HG03097 (cell line): ENCODE results near the gene VWCE.

Experiments
- ATAC-seq: cut with Tn5 transposase; IDR thresholded peaks from one replicate; pipeline ENCODE4 v1.9.1; 2021; ENCODE audit not compliant: unreplicated experiment, low FRiP score

The VWCE gene, protein sequence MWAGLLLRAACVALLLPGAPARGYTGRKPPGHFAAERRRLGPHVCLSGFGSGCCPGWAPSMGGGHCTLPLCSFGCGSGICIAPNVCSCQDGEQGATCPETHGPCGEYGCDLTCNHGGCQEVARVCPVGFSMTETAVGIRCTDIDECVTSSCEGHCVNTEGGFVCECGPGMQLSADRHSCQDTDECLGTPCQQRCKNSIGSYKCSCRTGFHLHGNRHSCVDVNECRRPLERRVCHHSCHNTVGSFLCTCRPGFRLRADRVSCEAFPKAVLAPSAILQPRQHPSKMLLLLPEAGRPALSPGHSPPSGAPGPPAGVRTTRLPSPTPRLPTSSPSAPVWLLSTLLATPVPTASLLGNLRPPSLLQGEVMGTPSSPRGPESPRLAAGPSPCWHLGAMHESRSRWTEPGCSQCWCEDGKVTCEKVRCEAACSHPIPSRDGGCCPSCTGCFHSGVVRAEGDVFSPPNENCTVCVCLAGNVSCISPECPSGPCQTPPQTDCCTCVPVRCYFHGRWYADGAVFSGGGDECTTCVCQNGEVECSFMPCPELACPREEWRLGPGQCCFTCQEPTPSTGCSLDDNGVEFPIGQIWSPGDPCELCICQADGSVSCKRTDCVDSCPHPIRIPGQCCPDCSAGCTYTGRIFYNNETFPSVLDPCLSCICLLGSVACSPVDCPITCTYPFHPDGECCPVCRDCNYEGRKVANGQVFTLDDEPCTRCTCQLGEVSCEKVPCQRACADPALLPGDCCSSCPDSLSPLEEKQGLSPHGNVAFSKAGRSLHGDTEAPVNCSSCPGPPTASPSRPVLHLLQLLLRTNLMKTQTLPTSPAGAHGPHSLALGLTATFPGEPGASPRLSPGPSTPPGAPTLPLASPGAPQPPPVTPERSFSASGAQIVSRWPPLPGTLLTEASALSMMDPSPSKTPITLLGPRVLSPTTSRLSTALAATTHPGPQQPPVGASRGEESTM

DNA sequence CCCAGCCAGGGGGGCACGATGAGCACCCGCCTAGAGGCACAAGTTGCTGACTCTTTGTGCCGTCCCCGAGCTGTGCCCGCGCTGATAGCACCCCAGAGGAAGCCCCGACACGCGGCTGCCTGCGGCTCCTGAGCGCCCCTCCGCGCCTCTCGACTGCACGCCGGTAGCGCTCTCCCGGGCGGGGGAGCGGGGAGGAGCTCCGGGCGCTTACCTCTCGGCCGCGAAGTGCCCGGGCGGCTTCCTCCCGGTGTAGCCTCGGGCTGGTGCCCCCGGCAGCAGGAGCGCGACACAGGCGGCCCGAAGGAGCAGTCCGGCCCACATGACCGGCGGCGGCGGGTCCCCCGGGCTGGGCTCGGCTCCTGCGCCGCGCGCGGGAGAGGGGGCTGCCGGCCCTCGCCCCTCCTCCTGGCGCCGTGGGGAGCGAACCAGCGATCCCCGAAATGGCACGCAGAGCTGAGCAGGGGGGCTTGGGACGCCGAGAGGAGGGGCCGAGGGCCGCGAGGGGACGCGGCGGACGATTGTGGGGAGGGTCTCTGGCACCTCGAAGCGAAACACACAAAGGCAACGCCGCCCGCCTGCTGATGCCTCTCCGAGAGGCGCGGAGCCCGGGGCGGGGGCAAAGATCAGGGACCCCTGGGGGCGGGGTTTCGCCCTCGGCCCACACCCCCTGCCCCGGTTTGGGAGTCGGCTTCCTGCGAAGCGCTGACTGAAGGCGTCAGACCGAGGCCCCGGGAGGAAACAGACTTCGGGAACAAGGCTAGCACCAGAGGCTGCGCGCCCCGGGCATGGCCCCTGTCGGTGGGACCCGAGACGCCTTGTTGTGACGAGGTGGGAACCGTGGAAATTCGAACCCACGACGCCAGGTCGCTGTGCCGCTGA lies at the start of gene VWCE:
VWCE (minus strand) TSS at position 600 of the 879 bp plus-strand sequence; CDS start at position 321, 279 bp downstream.
- peak; percentile 77 for ATAC-seq

GRCh38 chr11:61343792-61344745 lies 49.0 kb upstream of the VWCE start:
- no peak for ATAC-seq

DNA sequence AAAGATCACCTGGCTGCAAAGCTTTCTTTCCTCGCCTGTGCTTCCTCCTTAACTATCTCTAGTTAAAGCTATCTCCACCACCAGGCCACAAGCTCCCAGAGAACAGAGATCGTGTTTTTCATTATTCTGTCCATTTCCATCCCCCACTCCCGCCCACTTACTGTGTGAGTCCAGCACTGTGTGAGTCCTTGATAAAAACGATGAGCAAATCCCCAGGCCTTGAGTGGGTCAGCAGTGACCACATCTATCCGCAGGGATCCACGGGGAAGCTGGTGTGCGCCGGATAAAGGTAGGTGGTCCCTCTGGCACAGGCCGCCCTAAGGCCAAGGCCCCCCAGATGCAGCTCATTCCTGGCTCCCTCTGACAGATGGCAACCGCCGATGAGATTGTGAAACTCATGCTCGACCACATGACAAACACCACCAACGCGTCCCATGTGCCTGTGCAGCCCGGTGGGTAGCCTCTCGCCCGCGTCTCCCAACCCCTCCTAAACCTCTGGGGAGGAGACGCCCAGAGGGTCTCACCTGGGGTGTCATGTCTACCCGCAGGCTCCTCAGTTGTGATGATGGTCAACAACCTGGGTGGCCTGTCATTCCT lies 47.2 kb upstream of the VWCE start:
- ATAC-seq = no peak

GRCh38 chr11:61341706-61342105 lies 46.6 kb upstream of the VWCE start:
- no peak for ATAC-seq

DNA sequence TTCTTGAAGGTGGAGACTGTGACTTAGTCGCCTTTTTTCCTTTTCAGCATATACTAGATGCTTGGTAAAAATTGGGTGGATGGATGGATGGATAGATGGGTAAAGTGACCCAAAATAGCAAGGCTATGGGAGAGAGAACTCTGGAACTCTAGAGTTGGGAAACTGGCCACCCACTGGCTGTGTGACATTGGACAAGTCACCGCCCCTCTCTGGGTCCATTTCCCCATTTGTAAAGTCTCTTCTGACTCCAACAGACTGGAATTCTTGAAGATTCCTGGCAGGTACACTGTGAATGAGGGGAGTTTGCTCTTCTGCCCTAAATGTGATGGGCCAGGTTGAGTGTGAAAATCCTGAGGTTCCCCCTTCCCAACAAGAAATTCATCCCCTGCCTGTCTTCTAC lies 45.9 kb upstream of the VWCE start:
- no peak for ATAC-seq

- no peak for ATAC-seq
These were observed 44.4 kb upstream of the VWCE start for GRCh38 chr11:61339490-61339878.

DNA sequence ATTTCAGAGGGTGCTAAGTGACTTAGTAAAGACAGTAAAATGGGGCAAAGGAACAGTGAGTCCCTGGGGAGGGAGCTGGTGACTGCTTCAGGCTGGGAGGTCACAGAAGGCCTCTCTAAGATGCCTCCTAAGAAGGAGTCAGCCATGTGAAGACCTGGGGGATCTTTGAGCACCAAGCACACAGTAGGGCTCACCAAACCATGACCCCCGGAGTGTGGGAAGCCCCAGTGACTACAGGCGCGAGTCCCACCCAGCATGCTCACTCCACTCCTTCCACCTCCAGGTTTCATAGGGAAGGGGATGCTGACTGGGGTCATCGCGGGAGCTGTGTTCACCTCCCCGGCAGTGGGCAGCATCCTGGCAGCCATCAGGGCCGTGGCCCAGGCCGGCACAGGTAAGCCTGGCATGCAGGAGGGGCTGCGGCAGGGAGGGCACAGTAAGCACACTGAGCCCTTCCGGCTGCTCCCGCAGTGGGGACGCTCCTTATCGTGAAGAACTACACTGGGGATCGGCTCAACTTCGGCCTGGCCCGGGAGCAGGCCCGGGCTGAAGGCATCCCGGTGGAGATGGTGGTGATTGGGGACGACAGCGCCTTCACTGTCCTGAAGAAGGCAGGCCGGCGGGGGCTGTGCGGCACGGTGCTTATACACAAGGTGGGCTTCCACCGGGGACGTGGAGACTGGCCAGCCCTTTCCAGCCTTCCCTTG lies 43.8 kb upstream of the VWCE start:
- ATAC-seq = no peak

- no peak for ATAC-seq
These were observed 42.8 kb upstream of the VWCE start for GRCh38 chr11:61337706-61338470.

DNA sequence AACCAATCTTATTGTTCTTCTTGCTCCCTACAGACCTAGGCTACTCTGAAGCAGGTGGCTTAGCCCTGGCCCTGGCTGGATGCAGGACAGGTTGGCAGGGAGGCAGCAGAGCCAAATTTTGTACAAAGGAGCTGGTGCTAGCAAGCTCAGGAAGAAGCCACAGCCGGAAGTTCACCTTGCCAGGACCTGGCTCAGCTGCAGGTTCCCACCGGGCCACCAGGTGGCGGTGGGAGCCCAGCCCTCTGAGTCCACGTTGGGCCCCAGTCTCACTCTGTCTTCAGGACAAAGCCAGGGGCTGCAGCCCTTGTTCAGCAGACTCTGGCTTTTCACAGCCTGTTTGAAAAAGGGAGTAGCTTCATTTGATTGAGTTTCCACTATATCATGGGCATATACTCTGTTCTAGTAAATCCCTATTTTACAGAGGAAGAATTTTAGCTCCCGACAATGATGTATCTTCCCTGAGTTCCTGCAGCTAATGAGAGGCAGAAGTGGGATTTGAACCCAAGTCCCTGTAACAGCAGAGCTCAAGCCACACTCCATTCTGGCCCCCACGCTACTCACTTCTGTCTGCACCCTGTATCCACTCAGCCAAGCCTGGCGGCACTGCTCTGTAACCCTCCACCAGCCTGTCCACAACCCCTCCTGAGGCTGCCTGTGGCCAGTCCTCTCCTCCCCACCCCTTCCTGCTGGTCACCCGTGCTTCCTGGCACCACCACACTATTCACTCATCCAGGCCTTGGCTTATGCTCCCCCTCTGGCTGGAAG lies 41.2 kb upstream of the VWCE start:
- ATAC-seq = peak; percentile 51

DNA sequence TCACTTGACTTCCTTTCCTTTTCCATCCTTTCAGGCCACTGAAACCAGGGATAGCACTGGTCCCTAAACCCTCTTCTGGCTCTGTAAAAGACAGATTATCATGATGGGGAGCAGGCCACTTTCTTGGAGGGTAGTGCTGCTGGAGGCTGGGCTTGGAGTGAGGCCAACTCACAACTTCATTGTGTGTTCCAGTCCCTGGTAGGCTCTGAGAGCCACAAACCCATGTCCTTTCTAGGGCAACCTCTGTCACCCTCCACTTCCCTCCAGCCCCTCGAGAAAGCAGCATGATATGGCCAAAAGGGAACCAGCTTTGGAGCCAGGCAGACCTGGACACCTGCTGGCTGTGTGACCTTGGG lies 40.2 kb upstream of the VWCE start:
- ATAC-seq = no peak

GRCh38 chr11:61334434-61335354 lies 39.6 kb upstream of the VWCE start:
- ATAC-seq = no peak

GRCh38 chr11:61333550-61334433 lies 38.7 kb upstream of the VWCE start:
- ATAC-seq = no peak

GRCh38 chr11:61332797-61333549 lies 37.9 kb upstream of the VWCE start, which contains the start of the genes DDB1 and TKFC:
Gene DDB1 (minus strand): TSS chr11:61333105. CDS start chr11:61332968, 137 bp downstream.
Gene TKFC (plus strand): TSS chr11:61333228. CDS start chr11:61334729, 1,501 bp downstream.
- ATAC-seq = peak; percentile 71

GRCh38 chr11:61332281-61332796 lies 37.2 kb upstream of the VWCE start:
- no peak for ATAC-seq
